Activated CD8-positive, alpha-beta memory T cell treated with anti-CD3 and anti-CD28 coated beads, Interleukin-2, amount 50 U/mL, for 48 hours (primary cell): ENCODE measurements around the gene SH3PXD2A.

Source experiments
- DNase-seq: peaks from one replicate; pipeline ENCODE4 v3.0.0-alpha.2; 2020

Gene SH3PXD2A

GRCh38 chr10:103714232-103714891 lies 141.0 kb downstream of the SH3PXD2A start:
- no peak for DNase-seq

- DNase-seq: no peak
Measured at GRCh38 chr10:103713676-103714075, 141.7 kb downstream of the SH3PXD2A start.

DNA sequence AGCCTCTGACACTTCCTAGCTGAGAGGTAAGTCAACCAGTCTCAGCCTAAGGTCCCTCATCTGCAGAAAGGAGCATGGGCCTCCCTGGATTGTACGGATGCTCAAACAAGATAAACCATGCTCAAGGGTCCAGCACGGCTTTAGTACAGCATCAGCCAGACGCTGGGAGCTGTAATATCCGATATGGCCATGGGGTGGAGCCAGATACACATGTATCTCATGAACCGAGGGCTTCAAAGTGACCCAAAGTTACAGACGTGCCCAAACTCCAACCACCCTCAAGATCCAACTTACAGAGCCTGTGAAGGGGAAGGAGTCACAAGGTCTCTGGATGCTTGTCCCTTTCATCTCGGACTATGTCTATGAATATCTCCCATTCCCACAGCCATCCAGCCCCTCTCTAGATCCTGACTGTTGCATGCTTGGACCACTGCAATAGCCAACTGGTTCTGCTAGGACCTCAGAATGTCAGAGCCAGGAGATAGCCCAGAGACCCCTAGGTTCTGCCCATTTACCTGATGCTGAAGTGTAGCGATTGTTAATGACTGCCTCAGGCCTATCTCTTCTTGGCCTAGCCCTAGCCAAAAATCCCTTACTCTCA lies 142.4 kb downstream of the SH3PXD2A start:
- peak; percentile 94 for DNase-seq

DNA sequence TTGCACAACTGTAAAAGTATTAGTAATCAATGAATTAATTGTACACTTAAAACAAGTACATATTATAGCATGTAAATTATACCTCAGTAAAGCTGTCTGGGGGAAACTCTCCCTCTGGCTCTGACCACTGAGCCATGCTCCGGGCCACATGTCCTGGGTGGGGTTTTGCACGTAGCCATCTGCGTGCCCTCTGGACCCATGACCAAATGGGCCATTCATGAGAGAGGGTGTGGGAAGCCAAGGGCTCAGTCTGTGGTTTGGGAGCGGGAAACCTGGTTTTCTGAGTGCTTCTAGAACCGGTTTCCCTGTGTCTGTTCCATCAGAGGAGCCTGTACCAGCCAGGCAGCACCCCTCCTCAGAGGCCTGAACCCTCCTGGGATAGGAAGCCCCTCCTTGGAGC lies 143.2 kb downstream of the SH3PXD2A start:
- DNase-seq: no peak

GRCh38 chr10:103711351-103711994 lies 143.9 kb downstream of the SH3PXD2A start:
- no peak for DNase-seq

DNA sequence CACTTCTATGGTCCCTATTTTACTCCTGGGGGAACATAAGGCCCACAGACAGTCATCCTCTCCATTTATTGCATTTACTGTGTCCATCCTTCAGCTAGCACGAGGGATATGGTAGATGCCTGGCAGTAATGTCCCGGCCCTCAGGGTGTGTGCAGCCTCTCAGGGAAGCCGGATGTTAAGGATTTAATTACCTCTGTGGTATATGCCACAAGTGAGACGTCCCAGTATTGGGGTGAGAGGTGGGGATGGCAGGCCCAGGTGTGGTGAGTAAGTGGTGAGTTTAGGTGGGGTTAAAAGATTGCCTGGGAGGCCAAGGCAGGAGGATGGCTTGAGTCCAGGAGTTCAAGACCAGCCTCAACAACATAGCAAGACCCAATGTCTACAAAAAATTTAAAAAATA lies 144.9 kb downstream of the SH3PXD2A start:
- DNase-seq: no peak

DNA sequence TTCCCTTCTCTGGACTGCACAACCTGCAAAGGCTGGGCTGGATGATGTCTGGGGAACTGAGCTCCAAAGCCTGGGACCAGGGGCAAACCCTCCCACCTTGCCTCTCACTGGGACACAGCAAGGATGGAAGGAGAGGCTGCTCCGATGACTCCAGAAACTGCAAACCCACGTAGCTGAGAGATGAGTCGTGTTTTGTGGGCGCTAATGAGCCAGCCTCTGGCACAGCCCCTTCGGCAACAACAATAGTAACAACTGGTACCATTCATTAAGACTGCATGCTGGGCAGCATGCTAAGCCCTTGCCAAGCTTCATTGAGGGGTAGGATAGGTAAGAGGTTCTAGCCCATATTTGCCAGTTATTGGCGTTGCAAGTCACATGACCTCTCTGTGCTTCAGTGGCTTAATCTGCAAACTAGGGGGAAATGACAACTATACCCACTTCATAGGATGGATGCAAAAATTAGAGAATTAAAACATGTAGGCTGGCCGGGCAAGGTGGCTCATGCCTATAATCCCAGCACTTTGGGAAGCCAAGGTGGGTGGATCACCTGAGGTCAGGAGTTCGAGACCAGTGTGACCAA lies 145.9 kb downstream of the SH3PXD2A start:
- DNase-seq: no peak

DNA sequence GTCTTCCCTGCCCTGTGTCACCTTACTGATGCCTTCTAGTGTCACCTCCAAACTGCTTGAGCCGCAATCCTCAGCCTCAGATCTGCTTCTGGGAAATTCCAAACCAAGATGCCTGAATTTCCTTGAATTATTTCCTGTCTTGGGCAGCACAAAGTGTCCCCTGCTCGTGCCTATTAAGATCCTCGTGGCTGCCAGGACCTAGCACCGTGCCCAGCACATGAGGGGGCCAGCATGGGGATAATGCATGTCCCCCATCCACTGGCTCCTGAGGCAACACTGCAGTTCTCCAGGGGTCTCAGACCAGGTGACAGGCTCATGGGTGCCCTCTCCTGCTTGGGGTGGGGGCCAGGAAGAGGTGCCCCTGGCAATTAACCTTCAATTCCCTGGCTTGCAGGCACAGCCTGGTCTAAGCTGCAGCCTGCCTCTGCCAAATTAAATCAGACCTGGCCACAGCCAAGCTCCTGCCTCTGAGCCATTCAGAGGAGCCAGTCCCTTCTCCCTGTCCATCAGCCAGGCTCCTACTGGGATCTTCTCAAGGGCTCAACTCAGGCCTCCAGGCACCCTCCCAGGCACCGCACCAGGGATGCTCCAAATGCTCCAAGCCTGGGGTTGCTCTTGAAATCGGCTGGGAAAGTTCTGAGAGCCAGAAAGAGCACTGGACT lies 146.6 kb downstream of the SH3PXD2A start:
- no peak for DNase-seq

- DNase-seq: no peak
Measured at GRCh38 chr10:103707956-103708626, 147.3 kb downstream of the SH3PXD2A start.

GRCh38 chr10:103706762-103707161 lies 148.6 kb downstream of the SH3PXD2A start:
- no peak for DNase-seq

GRCh38 chr10:103706047-103706446 lies 149.3 kb downstream of the SH3PXD2A start:
- no peak for DNase-seq

DNA sequence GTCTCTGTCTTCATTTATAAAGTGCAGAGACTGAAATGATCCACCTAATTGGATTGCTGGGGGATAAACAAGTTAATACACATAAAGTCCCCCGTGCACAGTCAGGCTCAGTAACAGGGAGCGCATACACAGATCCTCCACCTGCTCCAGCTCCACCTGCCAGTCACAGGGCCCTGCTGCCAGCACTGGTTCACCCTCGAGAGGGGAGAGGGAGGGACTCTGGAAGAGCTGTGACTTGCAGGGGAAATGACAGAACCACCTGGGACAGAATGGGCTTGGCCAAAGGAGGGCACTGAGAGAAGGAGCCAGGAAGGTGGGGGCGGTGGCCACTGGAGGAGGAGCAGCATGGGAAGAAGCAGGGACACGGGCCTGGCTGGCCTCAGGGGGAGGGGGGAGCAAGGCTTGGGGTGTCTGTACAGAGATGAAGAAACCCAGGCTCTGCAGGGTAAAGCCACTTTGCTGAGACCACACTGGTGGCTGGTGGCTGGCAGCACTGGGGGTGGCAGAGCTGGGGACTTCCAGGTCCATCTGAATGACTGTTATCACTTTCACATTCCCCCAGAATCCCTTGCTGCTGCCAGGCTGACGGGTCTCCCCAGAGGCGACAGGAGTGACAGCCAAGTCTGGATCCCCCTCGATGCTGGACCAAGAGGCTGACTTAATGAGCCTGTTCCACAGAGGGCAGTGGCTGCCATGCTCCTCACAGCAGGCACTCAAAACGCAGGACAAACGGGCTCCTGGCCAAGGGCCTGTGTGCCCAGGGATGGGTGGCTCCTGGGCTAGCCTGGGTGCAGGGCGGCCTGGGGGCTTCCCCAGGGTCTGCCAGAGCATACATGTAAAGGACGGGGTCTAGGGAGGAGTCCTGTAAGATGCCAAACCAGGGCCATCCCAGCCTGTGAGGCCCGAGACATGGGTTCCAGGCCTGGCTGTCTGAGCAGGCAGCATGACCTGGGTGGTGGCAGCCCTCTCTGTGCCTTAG lies 151.1 kb downstream of the SH3PXD2A start:
- DNase-seq: no peak

GRCh38 chr10:103701380-103702222 lies 153.8 kb downstream of the SH3PXD2A start:
- no peak for DNase-seq

GRCh38 chr10:103700436-103700715 lies 155.0 kb downstream of the SH3PXD2A start:
- DNase-seq: no peak

DNA sequence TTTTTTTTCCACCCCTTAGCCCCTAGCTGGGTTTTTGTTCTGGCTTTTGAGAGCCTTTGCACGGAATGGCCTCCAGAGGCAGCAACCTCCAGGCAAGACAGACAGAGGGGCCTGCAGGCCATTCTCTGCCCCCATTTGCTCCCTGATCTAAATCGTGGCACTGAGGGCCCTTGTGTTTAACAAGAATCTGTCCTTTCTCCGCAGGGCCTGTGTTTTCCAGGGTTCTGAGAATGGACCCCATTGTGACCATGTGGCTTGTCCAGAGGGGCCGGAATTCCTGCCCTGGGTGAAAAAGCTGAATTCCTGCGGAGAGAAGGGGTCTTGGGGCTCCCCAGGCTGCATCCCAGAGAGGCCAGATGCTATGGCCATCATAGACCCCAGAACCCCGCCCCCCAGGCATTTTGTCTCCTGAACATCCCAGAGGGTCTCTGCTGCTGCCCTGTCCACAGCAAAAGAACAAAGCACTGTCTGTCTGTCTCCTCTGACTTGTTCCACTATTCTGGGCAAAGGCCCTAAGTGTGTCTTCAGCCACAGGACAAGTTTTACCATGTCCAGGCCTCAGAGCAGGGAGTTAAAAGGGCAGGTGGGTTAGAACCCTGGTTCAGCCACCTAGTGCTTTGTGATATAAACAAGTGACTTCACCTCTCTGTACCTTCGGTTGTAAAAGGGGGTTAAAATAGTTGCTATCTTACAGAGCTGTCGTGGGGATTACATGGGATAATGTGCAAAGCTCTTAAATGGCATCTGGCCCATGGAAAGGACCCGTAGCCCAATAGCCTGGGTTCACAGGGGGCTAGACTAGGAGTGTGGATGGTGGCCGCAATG lies 155.6 kb downstream of the SH3PXD2A start:
- no peak for DNase-seq

DNA sequence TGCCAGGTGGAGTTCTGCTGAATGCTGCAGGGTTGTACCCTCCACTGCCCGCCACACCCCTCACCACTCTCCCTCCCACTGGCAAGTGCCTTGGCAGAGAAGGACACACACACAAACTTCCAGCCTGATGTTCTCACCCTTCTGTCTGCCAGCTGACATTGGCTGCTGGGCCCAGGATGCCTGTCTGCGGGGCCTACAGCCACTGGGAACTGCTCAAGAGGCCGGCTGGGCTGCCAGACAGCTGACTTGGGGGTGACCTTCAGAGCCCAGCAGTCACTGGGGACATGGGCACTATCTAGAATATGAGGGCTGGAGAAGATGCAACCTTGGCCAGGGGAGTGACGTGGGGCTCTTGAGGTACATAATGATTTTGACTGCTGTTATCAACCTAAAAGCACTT lies 157.1 kb downstream of the SH3PXD2A start:
- DNase-seq: no peak

DNA sequence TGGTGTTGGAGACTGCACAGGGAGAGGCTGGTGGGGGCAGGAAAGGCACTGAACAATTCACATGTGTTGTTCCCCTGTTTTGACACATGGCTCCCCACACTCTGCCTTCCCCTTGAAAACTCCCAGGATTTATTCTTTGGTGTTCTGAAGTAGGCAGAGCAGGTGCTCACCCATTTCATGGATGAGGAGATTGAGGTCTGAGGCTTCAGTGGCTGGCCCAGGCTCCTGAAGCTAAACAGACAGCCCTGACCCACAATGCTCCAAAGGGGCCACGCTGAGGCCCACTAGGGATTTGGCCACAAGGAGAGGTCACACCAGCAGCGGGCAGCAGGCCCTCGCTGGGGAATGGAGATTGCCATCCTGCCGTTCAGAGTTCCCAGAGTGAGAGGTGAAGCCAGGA lies 157.6 kb downstream of the SH3PXD2A start:
- DNase-seq: no peak

DNA sequence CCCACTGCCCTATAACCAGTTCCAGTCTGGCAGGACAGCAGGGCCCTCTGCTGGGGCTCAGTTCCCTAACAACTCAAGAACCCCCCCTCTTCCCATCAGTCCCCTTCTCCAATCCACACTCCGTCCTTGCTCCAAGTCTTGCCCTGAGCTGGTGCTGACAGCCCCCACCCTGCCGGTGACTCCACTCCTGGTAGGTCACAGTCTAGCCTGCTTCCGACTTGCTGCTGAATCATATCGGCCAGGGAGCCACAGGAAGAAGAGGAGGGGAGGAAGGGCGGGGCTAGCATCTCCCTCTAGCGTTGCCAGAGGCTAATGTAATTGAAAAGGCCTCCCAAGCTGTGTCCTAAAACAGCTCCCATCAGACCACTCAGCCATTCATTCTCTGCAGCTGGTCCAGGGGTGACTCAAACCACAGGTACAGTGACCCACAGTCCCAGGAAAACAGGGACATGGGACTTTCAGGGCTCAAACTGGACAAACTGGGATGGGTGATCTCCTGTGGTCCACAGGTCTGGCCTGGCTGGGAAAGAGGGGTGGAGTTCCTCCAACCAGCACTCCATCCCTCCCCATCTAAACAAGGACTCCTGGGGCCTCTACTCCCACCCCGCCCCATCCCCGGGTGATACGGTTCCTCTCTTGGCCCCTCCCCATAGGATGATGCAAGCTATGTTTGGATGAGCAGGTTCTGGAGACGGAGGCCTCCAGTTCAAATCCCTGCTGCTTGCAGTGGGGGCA lies 158.8 kb downstream of the SH3PXD2A start:
- DNase-seq: peak; percentile 82

DNA sequence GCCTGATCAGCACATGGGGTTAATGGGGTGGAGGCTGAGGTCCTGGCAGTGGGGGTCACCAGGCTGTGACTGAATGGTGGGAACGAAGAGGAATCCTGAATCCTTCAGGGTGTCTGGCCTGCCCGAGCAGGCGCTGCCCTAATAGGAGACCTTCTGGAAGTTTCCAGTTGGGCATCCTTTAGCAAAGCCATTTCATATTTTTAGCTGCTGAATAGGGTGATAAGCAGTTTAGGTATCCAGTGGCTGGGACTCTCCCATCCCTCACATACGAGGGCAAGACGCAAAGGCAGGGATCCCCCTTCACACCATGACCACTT lies 159.3 kb downstream of the SH3PXD2A start:
- no peak for DNase-seq
